ENCODE results near the gene AUP1.
"Not testable (repeated sequence)": the region's sequence is repeated elsewhere in the genome, so short reads cannot be mapped to it uniquely, and the experiment has no call there.

The AUP1 gene
- 169 to 170 reads per million in 2 donors for total RNA-seq

DNA sequence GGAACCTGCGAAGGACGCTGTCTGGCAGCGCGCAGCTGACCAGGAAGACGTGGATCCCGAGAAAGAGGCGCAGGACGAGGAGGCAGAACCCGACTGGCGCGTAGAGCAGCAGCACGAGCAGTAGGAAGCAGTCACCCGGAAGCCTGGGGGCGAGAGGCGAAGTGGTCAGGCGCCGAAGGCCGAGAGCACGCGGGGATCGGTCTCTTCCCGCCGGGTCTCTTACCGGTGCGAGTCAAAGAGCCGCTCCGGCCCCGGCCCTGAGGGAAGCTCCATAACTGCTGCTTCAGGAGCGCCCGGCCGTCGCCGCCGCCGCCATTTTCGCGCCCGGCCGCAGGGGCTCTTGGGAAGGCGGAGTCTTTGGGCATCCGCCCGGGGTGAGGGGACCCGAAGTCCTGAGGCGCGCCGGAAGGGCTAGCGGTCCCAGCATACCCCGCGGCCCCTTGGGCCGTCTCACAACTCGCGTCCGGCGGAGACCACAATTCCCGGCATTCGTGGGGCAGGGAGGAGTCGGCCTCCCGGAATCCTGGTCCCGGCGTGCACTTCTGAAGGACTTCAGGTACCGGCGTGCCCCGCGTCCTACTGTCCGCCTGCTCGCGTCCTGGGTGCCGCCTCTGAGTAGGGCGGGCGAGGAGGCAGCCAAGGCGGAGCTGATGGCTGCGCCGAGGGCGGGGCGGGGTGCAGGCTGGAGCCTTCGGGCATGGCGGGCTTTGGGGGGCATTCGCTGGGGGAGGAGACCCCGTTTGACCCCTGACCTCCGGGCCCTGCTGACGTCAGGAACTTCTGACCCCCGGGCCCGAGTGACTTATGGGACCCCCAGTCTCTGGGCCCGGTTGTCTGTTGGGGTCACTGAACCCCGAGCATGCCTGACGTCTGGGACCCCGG is at the start of gene AUP1, which contains the start of gene HTRA2:
Gene AUP1 (minus strand): TSS at position 350 of the 882 bp plus-strand sequence. CDS start 77 bp downstream, at position 273.
Gene HTRA2 (plus strand): TSS at position 577 of the 882 bp plus-strand sequence. CDS start 74 bp downstream, at position 651.
- DNase-seq, result peak; percentile 86

DNA sequence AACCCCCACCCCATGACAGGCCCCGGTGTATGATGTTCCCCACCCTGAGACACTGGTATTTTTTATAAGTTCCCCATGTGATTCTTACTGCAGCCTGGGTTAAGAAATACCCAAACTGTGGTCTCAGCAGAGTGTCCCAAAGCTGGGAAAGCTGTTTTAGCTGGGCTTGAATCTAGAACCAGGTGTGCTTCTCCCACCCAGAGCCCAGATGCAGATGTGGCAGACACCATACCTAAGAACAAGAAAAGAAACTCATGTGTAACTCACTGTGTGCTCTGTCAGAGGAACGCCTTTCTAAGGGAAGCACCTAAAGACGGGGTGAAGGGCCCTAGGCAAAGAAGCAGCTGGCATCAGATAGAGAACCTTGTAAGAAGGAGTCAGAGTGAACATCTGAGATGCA is 48.9 kb upstream of the AUP1 start:
- DNase-seq, result no peak

DNA sequence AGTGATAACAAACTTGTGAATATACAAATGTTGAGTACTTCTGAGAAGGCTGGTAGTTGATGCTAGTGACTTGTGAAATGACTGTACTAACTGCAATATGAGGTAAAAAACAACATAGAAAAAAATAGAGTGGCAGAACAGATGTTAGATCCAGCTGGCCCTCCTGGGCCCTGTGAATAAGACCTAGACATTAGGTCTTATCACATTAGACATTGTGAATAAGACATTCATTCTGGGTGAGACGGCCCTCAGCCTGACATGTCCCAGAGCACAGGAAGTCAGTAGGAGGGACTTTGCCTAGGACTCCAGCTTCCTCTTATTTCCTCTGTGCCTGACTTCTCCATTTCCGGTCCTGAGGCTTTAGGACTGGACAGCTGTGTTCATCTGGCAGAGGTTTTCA is 47.9 kb upstream of the AUP1 start:
- no peak for DNase-seq

GRCh38 chr2:74576863-74577229 is 47.3 kb upstream of the AUP1 start:
- no peak for DNase-seq

- DNase-seq, result no peak
Observed at GRCh38 chr2:74576211-74576862, 46.8 kb upstream of the AUP1 start.

GRCh38 chr2:74575320-74575719 is 45.8 kb upstream of the AUP1 start:
- no peak for DNase-seq

GRCh38 chr2:74573747-74574562 is 44.4 kb upstream of the AUP1 start:
- DNase-seq, result no peak

DNA sequence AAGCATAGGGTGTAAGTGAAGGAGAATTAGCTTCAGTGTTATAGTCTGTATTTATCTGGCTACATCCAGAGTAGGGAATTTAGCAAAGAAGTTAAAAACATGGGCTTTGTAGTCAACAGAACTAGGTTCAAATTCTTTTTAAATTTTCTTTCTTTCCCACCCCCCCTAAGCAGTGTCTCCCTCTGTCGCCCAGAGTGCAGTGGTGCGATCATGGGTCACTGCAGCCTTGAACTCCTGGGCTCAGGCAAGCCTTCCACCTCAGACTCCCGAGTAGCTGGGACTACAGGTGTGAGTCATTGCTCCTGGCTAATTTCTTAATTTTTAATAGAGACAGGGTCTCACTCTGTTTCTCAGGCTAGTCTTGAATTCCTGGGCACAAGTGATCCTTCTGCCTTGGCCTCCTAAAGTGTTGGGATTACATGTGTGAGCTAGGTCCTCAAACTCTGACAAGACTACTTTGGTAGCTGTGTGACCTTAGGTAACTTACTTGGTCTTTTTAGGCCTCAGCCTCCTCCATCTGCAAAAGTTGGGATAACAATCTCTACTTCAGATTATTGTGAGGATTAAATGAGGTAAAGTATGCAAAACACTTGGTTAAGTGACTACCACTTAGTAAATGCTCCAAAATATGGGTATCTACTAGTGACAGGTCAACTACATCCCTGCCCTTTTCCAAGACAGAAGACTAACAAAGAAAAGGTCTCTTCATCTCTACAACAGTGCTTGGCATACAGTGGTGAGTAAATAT is 42.8 kb upstream of the AUP1 start:
- no peak for DNase-seq

GRCh38 chr2:74571058-74571457 is 41.6 kb upstream of the AUP1 start:
- DNase-seq, result no peak

GRCh38 chr2:74569686-74570085 is 40.2 kb upstream of the AUP1 start:
- no peak for DNase-seq

GRCh38 chr2:74567881-74568280 is 38.4 kb upstream of the AUP1 start:
- no peak for DNase-seq

DNA sequence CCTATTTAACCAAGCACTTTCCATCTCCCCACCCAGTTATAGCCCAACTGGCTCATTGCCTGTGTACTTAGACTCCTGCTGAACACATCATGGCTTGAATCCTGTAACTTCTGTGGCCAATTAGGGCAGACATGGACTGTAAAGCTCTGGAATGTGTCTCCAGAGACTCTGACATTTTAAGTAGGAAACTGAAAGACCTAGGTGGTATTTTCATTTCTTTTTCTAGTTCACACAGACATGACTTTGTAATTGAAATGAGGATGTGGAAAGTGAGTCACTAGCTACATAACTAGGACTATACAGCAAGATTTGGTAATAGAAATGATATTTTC is 37.2 kb upstream of the AUP1 start:
- DNase-seq, result no peak

DNA sequence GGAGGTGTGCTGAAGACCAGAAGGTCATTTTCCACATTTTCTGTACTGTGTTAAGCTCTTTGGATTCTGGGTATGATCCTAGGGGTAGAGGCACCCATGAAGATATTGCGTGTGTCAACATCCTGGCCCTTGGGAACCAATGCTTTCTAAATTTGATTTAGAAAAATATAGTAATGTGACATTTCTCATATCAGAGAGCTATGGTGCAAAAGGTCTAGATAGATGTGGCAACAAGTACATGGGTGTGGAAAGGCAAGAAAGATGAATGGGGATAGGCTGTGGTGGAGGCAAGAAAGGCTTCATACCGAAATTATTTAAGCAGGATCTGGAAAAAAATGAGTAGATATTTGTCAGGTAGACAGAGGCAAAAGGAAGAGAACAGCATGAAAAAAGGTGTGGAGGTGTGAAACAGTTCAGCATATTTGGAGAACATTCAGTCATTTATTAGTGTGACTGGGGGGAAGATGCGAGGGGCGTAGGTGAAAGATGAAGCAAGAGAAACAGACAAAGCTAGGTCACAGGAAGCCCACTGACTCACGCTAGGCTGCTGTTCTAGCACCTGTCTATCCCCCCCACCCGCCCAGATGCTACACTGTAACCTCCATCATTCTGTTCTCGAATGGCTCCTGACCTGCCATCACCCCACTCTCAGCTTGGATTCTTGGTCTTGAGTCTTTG is 36.7 kb upstream of the AUP1 start:
- DNase-seq, result no peak

DNA sequence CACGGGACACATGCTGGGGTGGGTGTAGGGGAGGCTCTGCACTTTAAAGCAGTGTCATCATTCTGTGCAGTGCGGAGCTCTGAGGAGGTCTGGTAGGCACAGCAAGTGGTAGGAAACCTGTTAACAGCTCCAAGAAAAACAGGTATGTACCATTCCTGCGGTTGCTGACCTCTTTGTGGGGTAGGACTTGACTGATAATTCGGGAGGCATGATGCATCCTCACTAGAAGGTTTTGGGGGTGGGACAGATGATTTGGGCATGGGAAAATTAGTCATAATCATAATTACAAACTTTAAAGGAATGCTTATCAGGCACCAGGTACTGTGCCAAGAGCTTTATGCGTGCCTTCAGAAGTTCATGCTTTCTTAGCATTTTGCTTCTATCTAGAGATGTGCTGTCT is 34.7 kb upstream of the AUP1 start:
- no peak for DNase-seq

DNA sequence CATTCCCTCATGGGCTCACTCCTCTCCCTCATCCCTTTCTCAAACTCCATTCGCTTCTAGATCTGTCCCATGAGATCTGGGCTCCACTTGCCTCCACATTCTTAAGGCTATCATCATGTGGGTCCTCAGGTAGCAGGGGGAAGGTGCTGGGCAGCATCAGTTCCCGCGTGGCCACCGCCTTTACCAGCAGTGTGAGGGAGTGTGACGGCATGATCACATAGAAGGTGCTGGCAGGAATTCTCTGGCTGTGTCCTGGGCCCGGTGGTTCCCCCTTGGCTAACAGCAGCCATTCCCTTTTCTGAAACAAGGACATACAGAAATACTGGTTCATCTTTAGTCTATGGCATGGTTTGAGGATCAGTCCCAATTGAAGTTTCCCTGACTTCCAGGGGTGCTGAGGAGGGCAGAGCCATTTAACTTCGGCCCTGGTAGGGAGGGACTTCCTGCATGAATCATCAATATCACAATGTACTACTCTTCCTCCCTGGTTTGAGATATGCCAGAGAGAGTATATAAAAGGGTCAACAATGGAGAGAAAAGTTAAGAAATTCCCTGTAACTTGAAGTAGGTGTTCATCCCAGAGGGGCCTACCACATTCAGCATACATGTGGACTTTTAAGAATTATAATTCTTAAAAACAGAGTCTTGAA is 32.7 kb upstream of the AUP1 start:
- DNase-seq, result no peak

GRCh38 chr2:74561022-74561421 is 31.5 kb upstream of the AUP1 start:
- DNase-seq, result not testable (repeated sequence)

- DNase-seq, result no peak
Observed at GRCh38 chr2:74560591-74560990, 31.1 kb upstream of the AUP1 start.

- no peak for DNase-seq
Observed at GRCh38 chr2:74559912-74560311, 30.4 kb upstream of the AUP1 start.

GRCh38 chr2:74558284-74559230 is 29.1 kb upstream of the AUP1 start:
- no peak for DNase-seq

GRCh38 chr2:74556831-74557370 is 27.4 kb upstream of the AUP1 start:
- DNase-seq, result no peak
